Measurements from ENCODE around the gene KMT2C.
"Not testable (repeated sequence)": the region's sequence is repeated elsewhere in the genome, so short reads cannot be mapped to it uniquely, and the experiment has no call there.

The KMT2C gene

GRCh38 chr7:152435384-152436110 is at the start of gene KMT2C:
Gene KMT2C, minus strand, starts transcription at chr7:152436003. Its CDS starts 217 bp downstream, at chr7:152435786.
- DNase-seq (ENCODE audit: low read depth), result peak; percentile 62

GRCh38 chr7:152481082-152481481 is 45.3 kb upstream of the KMT2C start:
- DNase-seq (ENCODE audit: low read depth), result no peak

DNA sequence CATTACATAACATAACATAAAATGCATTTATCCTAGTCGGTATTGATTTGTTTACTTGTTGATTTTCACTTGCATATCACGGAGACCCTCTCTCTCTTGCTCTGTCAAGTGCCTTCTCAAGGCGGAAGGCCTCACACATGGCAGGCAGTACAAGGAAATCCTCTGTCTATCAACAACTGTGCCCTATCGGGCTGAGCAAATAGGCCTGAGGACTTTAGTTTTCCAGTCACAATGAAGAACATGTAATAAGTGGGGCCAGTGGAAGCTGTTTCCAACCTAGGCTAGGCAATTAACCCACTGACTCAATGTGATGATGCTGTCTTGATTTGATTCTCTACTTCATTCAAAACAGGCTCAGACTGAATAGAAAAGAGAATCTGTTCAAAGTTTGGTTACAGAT is 44.9 kb upstream of the KMT2C start:
- DNase-seq (ENCODE audit: low read depth), result no peak

GRCh38 chr7:152479595-152479994 is 43.8 kb upstream of the KMT2C start:
- no peak for DNase-seq (ENCODE audit: low read depth)

DNA sequence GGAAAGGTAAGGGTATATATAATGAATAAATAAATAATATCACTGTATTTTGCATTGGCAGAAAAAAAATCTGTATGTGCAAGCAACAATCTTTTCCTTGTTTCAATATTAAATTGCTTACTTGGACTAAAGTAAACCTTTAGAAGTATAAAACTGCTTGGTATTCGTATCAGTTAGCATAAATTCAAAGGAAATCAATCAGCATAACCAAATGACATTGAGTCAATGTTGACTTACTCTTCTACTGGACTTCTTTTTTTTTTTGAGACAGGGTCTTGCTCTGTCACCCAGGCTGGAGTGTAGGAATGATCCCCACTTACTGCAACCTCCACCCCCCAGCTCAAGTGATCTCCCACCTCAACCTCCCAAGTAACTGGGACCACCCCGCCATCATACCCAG is 42.3 kb upstream of the KMT2C start:
- no peak for DNase-seq (ENCODE audit: low read depth)

DNA sequence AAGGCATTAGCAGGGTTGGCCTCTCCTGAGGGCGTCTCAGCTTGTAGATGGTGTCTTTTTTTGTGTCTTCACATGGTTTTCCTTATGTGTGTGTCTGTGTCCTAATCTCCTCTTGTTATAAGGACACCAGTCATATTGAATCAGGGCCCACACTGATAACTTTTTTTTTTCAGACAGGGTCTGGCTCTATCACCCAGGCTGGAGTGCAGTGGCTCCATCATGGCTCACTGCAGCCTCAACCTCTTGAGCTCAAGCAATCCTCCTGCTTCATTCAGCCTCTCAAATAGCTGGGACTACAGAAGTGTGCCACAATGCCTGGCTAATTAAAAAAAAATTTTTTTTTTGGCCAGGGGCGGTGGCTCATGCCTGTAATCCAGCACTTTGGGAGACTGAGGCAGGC is 41.3 kb upstream of the KMT2C start:
- DNase-seq (ENCODE audit: low read depth), result no peak

DNA sequence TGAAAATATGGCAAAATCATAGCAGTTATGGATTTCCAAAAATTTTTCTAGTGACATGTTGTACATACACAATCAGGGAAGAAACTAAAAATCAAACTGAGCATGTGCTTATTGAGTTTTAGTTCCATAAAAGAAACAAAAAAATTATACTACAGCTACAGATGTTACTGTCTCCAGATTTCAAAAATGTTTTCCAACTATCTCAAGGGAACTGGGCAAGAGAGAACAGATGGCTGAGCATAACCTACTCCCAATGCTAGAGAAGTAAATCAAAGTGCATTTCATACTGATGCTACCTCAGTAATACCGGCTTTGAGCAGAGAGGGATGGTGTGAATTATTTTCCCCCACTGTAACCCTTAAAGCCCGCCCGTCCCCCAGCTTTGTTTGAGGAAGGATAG is 40.7 kb upstream of the KMT2C start:
- DNase-seq (ENCODE audit: low read depth), result no peak

DNA sequence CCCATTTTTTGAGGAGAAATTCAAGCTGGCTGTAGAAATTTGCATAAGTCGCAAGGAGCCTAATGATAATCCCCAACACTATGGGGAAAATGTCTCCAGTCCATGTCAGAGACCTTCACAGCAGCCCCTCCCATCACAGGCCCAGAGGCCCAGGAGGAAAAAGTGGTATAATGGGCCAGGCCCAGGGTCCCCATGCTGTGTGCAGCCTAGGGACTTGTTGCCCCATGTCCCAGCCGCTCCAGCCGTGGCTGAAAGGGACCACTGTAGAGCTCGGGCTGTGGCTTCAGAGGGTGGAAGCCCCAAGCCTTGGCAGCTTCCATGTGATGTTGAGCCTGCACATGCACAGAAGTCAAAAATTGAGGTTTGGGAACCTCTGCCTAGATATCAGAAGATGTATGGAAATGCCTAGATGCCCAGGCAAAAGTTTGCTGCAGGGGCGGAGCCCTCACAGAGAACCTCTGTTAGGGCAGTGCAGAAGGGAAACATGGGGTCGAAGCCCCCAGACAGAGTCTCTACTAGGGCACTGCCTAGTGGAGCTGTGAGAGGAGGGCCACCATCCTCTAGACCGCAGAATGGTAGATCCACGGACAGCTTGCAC is 35.3 kb upstream of the KMT2C start:
- not testable (repeated sequence) for DNase-seq (ENCODE audit: low read depth)

GRCh38 chr7:152470251-152471022 is 34.6 kb upstream of the KMT2C start:
- DNase-seq (ENCODE audit: low read depth), result not testable (repeated sequence)

DNA sequence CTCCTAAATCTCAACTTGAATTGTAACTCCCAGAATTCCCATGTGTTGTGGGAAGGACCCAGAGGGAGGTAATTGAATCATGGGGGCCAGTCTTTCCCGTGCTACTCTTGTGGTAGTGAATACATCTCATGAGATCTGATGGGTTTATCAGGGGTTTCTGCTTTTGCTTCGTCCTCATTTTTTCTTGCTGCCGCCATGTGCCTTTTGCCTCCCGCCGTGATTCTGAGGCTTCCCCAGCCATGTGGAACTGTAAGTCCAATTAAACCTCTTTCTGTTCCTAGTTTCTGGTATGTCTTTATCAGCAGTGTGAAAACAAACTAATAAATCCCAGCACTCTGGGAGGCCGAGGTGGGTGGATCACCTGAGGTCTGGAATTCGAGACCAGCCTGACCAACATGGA is 33.8 kb upstream of the KMT2C start:
- not testable (repeated sequence) for DNase-seq (ENCODE audit: low read depth)

DNA sequence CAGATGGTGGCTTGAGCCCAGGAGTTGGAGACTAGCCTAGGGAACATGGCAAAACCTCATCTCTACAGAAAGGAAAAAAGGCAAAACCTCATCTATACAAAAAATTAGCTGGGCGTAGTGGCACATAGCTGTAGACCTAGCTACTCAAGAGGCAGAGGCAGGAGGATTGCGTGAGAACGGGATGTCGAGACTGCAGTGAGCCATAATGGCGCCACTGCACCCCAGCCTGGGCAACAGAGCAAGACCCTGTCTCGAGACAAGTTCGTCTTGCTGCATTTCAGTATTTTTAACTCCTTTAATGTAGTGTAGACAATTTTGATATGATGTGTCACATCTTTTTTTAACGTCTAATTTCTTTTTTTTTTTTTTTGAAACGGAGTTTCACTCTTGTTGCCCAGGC is 31.4 kb upstream of the KMT2C start:
- DNase-seq (ENCODE audit: low read depth), result no peak

GRCh38 chr7:152465119-152465387 is 29.2 kb upstream of the KMT2C start:
- DNase-seq (ENCODE audit: low read depth), result no peak

DNA sequence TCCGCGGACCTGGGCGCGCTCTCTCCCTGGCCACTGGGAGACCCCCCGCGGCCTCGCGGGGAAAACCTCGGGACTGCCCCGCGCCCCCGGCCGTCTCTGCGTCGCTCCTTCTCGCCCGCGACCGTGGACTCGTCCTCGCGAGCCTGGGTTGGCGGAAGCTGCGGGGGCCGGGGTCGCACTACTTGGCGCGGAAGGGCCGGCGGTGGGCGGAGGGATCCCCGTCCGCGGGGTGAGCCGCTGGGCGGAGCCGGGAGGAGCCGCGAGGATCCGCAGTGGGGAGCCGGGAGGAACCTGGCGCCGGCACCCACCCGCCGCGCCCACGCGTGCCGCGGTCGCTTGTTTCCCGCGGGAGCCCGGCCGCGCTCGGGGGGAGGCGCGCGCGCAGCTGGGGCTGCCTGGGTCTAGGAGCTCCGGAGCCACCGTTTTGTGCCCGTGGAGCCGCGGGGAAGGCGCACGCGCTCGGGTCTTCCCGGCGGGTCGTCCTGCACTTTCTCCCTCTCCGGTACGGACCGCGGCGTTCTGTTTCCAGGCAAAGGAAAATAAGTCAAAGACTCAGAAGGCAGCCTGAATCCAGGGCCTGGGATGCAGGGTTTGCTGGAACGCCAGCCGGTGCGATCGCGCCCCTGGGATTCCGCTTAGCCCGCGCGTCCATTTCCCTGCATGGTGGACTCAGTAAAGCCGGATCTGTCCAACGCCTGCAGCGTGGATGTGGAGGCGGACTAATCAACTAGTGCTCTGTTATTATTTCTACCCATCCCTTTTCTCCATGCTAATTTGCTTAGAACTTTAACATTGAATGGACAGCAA is 28.7 kb upstream of the KMT2C start:
- DNase-seq (ENCODE audit: low read depth), result peak; percentile 89

DNA sequence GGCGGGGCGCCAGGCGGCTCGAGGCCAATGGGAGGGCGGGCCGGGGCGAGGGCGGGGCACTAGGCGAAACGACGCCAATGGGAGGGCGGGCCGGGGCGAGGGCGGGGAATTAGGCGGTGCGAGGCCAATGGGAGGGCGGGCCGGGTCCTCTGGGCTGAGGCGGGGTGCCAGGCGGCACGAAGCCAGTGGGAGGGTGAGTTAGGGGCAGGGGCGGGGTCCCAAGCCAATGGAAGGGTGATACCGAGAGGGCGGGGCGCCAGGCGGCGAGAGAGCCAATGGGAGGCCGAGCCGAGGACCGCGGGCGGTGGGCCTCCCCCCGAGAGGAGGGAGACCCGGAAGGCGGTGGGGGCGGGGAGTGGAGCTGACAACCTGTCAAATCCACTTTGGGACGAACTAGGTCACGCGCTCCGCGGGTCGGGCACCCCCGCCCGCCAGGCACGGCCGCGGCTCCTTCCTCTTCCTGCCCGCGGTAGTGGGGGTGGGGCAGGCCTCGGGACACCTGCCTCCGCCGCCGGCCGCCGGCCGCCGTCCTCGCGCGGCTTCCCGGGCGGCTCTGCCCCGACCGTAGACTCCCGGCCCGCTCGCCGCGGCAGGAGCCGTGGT is 28.0 kb upstream of the KMT2C start:
- peak; percentile 100 for DNase-seq (ENCODE audit: low read depth)

DNA sequence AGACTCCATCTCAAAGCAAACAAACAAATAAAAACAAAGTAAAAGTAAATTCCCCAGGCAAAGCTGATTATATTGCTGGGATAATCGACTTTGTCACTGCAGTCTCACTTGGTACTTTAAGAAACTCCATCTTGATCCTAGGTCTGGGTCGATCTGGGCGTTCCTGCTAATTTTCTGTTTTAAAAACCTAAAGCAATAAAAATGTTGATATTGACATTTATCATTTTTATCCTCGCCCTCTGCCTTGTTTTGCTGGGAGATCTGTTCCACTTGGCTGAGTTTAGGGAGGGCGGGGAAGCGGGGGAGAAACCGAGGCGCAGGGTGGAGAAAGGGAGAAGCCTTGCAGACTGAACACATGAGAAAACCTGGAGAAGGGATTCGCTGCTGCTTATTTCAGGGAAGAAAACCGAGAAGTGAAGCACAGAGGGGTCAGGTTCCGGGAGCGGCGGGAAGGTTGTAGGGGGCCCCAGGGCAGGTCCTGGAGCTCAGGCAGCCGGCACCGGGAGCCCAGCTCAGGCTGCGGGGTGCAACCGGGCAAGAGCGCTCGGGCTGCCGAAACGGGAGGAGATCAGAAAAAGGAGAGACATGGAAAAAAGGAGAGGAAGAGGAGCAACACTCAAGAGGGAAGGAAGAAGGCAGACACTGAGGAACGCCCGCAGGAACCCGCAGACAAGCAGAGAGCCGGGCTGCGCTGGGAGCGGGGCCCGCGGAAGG is 27.3 kb upstream of the KMT2C start:
- DNase-seq (ENCODE audit: low read depth), result peak; percentile 61

DNA sequence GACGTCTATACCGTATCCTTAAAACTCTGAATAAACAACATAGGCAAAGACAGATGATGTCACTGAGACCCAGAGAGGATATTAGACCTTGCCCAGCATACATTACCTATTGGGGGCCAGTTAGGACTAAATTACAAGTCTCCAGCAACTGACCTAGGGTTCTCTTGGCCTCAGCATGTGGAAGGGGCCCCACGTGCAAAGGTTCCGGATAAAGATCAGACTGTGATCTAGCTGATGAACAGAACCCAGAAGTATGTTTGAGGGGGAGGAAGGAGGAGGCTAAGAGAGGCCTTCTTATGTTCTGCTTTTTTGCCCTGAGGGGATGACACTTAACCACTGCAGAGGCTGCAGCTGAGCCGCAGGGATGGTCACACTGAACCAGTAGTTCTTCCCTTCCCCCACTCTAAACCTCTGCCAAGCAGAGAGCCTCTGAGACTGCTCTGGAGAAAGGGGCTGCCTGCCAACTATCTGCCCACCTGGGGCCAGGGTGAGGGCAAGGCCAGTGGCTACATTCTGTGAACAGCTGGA is 24.0 kb upstream of the KMT2C start:
- no peak for DNase-seq (ENCODE audit: low read depth)

DNA sequence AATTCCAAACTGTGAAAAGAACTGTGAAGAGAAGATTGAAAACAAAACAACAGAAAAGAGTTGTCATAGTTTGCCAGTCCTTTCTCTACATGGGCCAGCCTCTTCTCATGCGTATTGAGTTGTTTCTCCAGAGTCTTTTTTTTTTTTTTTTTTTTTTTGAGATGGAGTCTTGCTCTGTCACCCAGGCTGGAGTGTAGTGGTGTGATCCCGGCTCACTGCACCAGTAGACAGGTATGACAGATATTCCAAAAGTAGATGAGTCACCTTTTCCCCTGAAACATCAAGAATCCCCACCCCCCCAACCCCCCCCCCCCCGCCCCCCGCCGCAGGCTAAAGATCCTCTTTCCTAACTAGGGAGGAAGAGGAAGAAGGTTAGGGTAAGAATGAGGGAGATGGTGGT is 15.6 kb upstream of the KMT2C start:
- DNase-seq (ENCODE audit: low read depth), result no peak

DNA sequence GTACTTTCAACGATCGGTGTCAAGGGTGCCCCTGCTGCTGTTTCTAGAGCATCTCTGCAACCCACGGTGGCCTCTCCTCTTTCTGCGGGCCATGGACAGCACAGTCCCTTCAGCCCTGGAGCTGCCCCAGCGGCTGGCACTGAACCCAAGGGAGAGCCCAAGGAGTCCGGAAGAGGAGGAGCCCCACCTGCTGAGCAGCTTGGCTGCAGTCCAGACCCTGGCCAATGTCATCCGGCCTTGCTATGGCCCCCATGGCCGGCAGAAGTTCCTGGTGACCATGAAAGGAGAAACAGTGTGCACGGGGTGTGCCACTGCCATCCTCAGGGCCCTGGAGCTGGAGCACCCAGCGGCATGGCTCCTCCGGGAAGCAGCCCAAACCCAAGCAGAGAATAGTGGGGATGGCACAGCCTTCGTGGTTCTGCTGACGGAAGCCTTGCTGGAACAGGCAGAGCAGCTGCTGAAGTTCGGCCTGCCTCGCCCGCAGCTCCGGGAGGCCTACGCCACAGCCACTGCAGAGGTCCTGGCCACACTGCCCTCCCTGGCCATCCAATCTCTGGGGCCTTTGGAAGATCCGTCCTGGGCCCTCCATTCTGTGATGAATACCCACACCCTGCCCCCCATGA is 9.7 kb upstream of the KMT2C start:
- DNase-seq (ENCODE audit: low read depth), result not testable (repeated sequence)

DNA sequence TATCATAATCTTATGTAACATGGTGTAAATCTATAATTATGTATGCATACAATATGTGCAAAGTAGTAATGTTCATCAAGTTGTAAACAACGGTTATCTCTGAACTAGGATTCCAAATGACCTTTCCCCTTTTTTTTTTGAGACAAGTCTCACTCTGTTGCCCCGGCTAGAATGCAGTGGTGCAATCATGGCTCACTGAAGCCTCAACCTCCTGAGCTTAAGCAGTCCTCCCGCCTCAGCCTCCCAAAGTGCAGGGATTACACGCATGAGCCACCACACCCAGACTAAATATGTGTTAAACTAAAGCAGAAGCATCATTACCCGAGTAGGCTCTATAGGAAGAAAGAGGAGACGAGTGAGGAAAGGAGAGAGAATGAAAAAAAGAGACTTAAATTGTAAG is 7.8 kb upstream of the KMT2C start:
- no peak for DNase-seq (ENCODE audit: low read depth)

DNA sequence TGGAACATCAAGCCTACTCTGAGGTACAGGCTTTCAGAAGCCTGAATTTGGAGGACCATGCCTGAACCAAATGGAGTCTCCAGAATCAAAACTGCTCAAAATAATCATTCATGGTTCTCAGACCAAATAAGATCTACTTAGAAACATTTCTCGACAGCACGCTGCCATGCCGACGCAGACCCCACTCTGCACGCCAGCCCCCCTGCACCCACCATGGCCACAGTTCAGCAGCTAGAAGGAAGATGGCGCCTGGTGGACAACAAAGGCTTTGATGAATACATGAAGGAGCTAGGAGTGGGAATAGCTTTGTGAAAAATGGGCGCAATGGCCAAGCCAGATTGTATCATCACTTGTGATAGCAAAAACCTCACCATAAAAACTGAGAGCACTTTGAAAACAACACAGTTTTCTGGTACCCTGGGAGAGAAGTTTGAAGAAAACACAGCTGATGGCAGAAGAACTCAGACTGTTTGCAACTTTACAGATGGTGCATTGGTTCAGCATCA is 6.6 kb upstream of the KMT2C start:
- DNase-seq (ENCODE audit: low read depth), result no peak

DNA sequence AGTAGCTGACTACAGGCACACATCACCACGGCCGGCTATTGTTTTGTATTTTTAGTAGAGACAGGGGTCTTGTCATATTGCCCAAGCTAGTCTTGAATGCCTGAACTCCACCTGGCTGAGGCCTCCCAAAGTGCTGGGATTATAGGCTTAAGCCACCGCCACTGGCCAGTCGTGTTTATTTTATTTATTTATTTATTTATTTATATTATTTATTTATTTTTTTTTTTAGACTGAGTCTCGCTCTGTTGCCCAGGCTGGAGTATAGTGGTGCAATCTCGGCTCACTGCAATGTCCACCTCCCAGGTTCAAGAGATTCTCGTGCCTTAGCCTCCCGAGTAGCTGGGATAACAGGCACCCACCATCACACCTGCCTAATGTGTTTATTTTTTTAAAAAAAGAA is 6.0 kb upstream of the KMT2C start:
- DNase-seq (ENCODE audit: low read depth), result not testable (repeated sequence)

Measured in fibroblast of gingiva (primary cell).